Tongue (tissue), 2 donors: Measurements from ENCODE around the gene JAG1. TPM values are rescaled to one million over a fixed set of nuclear protein-coding genes. Genes with fewer than 3 reads are reported as not detected.

Experiments used
- DNase-seq: peaks from one replicate; pipeline ENCODE4 v3.0.0-alpha.2; 2015
- total RNA-seq: library from RNA; depleted of rRNA; stranded (reverse); fragments of >200 nt; gene quantifications from one replicate; pipeline ENCODE4 v1.2.3, GENCODE V29; 2014

Gene JAG1
- total RNA-seq, 1 donor from 2014 or later = 98.4 TPM

DNA sequence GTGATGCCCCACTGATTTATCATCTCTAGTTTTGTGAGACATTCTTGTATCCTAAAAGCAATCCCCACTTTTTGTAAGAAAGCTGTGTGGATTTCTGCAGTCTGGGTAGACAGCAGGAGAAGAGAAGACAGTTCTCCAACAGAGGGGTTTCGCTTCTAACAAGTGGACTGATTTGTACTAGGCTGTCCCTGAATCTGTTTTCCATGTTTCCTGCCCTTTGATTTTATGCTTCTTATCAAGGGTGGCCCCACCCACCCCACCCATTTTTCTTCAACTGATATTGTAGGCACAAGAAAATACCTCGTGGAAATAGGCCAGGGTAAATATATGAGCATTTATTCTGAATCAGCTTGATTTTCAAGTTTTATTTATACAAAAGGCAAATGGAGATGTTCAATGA, 25.7 kb upstream of the JAG1 start:
- DNase-seq = no peak

DNA sequence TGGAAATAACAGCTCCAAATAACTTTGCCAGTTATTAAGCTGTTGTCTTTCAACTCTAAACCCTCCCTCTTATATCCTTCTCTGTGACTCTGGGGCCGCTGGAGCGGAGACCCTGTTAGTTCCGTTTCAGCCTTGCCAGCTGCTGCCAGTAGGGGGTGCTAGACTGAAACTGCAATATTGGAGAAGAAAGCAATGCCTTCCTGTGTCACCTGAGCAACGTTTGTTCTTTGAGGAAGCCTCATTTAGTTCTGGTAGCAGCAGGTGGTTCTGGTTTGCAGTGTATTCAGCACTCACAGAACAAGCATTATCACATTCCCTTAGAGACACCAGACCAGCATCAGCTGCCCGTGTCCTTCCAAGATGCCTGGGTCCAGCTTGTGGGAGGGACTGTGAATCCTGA, 22.9 kb upstream of the JAG1 start:
- DNase-seq = no peak

DNA sequence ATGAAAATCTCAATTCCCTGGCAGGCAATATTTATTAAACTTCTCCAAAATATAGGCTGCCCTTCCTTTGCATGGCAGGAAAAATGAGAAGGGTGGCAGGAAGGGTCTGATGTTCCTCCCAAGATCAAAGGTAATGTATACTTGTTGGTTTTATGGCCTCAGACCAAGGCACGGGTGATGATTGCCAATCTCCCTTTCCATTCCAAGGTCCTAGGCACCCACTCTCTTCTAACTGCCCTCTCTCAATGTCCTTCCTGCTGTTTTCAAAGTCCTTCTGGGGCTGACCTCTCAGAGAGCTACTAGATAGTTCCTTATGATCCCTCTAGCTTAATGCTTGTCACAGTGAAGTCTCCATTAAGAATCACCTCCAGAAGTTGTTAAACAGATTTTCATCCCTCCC, 15.6 kb upstream of the JAG1 start:
- no peak for DNase-seq

DNA sequence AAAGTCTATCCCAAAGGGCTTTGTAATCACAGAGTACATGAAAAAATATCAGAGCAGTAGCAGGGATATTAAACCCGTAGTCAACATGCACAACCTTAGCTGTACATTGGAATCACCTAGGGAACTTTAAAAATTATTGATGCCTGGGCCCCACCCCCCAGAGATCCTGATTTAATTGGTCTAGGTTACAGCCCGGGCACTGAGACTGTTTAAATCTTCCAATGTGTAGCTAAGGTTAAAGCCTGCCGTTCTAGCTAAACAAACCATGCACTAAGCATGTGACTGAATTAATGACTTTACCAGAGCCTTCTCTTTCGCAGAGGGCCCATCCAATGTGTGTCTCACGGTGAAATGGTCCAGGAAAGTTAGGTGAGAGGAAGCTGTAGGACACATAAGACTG, 14.1 kb upstream of the JAG1 start:
- DNase-seq = no peak

DNA sequence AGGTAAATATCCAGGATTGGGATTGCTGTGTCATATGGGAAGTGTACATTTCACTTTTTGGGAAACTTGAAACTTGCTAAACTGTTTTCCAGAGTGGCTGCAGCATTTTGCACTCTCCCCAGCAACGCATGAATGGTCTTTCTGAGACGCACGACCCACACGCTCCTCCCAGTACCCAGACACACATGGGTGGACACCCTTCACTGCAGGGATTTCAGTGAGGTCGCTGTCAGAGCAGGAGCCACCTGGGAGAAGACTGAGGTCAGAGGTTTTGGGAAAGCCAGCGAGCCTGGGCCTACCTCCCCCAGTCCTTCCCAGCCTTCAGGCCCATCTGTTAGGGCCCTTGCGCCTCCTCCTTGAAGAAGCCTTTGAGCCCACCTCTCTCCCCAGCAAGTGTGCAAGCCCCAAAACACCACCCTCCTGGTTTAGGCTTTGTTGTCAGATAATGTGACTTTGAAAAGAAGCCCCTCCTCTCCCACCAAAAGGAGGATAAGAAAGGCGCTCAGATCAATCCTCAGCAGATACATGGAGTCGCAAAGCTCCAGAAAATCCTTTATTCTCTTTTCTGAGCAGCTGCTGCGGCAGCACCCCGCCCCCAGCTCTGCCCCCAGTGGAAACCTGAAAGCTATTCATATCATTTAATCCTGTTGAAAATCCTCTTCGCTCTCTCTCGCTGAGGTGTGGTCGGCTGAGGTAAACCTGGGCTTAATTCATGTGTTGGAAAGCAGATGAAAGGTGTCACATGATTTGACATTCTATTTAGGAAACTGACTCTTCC, 12.7 kb upstream of the JAG1 start:
- DNase-seq = no peak

DNA sequence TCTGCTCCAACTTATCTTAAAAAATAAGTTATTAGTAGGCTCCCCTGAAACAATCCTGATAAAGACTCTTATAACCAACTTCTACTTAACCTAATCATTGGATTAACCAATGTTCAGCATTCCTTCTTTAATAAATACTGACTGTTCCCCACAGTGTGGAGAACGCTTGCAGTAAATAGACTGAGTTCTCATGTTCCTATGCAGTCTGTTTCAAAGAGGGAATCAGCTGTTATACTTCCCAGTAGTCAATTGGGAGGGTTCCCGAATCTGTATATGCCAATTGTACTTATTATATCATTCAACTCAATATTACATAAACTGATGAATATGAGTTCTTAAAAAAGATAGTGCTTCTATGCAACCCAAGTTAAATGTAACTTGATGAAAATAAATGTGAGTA, 9.7 kb upstream of the JAG1 start:
- DNase-seq = no peak

DNA sequence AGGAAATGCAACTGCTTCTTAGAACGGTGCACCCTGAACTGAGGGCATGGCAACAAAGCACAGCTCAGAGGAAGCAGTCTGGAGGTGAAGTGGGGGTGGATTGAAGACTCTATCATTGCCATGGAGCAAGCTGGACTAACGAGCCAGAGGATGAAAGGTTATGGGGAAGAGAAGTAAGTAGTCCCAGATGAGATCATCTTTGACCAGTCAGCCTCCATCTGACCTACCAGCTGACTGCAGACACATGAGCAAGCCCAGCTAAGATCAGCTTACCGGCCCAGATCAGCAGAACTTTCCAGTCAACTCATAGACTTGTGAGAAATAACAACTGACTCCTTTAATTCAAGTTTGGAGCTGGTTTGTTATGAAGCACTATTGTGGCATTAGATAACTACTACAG, 9.1 kb upstream of the JAG1 start:
- no peak for DNase-seq

DNA sequence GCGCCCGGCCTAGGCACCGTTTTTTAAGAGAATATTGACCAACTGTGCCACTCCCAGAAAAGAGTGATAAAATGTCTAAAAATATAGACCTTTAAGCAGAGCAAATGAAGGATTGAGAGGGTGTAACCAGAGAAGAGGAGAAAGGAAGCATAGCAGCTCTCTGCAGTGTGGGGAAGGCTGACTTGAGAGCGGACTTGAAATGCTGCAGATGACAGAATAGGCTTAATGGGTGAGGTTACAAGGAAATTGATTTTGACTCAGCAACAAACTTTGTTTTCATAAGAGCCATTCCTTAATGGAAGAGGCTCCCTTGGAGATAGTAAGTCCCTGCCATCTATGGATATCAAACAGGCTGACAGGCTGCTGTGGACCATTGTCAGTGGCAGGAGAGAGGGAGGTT, 7.7 kb upstream of the JAG1 start:
- DNase-seq = no peak

DNA sequence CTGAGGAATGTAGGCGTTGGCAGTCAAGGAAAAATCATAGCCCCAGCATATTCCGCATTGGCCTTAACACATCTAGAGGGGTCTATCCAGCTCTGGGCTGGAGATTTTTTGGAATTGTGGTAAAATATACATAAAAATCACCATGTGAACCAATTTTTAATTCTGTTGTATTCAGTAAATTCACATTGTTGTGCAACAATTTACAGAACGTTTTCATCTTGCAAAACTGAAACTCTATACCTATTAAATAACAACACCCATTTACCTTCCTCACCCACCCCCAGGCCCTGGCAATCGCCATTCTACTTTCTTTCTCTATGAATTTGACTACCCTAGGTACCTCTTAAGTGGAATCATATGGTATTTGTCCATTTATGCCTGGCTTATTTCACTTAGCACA, 6.8 kb upstream of the JAG1 start:
- DNase-seq = no peak

DNA sequence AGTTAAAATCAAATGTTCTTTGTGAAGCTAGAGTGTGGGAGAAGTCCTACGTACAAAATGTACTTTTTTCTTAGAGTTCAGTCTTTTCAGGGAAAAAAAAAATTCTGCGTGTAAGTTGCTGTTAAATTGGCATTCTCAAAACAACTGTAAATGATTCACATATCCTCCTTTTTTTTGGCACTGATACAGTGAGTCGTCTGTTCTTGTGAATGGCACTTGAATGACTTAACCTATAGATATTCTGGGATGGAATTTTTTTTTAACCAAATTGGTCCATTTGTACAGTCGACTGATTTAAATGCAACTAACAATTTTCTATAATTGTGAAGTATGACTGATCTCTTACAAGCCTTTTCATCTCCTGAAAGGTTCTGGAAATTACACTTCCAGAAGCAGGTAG, 5.5 kb upstream of the JAG1 start:
- DNase-seq = no peak

DNA sequence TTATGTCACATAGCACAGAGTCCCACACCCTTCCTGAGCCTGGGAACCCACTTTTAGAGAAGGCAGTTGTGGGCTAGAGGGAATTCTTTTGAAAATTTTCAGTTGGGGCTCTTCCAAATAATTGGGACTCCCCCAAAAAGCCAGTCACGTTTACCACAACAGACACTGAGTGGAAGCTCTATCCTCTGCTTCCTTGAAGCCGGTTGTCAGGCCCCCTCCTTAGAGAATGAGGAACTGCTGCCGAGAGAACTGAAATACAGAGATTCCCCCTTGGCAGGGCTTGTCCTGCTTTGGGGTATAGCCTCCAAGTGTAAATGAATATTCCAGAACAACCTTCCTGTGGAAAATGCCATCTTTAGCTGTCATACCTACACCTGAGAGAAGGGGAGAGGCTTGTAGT, 2.7 kb upstream of the JAG1 start:
- DNase-seq = no peak

DNA sequence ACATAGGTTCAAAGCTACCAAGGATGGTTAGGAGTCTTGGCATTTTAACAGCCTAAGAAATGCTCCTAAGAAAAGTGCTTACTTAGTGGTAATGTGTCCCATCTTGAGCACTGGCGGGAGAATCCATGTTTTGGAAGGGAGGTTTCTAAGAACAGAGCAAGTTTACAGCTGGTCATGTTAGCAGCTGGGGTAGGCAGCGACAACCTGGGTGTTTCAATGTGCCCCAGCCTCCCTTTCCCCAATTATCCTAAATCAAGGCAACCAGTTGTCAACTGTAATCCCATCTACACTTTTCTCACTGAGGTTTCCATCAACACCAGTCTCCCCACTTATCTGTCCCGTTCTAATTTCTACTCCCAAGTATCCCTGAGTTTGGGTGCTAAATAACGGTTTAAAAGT, 1.6 kb upstream of the JAG1 start:
- no peak for DNase-seq

DNA sequence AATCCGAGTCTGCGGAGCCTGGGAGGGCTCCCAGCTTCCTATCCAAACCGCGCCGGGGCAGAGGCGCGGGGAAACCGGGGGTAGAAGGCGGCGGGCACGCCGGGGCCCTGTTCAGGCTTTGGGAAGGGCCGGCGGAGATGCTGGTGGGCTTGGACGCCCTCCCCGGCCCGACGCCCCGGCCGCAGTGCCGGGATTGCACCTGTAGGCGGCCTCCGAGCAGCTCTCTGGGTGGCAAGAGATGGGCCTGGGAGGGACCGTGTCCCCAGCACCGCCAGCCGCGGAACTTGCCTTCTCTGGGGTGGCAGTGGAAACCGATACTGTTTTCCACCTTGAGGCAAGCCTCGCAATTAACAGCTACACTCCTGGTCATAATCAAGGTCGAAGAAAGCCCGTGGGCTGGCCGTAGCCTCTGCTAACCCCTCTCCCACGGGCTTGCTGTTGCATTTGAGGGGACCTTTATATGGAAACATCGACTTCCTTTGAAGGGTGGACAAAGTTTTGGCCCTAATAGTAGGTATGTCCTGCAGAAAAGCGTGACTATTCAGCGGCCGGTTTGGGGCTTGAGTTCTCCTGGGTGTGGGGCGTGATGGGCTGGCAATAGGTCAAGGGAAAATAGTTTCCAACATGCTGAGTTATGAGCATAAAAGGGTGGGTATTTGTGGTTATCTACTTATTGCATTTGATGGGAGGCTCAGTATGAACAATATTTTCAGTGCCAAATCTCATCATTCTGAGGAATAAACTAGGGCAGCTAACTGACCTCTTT, 1.1 kb upstream of the JAG1 start:
- DNase-seq = peak; percentile 86

DNA sequence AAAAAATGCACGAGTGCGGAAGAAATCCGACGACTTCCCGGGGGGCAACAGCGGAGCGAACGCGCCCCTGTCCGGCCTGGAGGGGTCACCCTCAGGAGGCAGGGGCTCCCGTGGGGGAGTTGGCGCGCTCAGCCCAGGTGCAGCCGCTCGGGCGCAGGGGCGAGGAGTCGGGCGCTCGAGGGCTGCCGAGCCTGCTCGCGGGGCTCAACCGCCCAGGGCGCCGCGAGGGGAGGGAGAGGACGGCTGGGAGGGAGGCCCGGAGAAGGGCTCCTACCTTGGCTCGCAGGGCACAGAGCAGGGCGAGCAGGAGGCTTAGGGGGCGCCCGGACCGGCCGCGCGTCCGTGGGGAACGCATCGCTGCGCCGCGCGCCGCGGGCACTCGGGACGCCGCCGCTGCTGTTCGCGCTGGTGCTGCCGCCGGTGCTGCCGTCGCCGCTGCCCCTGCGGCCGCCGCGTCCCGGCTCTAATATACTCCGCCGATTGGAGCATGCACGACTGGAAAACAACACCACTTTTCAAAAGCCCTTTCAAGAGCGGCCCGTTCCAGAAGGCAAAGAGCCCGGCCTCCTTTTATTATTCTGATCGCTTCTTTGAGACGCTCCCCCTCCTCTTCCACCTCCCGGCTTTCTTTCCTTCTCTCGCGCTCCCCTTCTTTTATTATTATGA, 490 bp downstream of the JAG1 start:
- DNase-seq = no peak

DNA sequence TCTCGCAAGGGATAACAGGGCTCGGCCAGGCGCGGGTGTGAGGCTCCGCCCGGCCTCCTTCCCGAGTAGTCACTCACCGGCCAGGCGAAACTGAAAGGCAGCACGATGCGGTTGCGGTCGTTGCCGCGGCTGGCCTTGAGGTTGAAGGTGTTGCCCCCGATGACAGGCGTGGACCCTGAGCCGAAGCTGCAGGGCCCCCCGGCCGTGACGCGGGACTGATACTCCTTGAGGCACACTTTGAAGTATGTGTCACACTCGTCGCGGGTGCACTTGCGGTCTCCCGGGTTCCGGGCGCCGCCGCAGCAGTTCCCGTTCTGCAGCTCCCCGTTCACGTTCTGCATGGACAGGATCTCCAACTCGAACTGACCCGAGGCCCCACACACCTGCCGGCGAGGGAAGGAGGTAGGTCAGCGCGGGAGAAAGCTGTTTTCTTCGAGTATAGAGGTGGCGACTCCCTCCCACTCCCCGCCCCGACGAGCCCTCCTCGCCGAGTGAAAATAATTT, 1.1 kb downstream of the JAG1 start:
- DNase-seq = no peak

DNA sequence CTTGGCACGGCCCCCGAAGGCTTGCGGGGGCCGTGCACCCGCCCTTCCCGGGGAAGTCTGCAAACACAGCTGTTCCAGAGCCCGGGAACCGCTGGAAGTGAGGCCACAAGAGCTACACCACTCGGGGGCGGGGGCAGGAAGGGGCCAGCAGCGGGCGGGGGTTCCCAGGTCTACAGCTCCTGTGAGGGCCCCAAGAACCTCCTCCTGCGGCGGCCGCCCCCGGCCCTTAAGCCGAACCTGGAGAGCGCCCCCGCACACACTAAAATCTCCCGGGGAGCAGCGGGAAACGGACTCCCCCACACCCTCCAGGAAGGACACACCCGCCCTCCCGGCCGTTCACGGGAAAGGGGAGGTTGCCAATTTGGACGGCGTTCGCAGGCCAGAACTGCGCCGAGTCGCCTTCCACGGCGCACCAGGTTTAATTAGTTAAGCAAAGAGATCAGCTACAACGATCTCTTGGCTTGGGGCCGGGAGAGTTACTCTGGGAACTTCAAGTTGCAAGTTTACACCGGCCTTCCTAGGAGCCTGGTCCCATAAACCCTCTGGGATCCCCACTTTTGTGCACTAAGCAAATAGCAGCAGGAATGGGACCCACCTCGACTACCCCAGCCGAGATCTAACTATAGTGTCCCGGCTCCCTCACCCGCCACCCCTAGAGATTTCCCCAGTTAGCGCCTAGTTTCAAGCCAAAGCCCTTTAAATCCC, 1.7 kb downstream of the JAG1 start:
- DNase-seq = peak; percentile 93

DNA sequence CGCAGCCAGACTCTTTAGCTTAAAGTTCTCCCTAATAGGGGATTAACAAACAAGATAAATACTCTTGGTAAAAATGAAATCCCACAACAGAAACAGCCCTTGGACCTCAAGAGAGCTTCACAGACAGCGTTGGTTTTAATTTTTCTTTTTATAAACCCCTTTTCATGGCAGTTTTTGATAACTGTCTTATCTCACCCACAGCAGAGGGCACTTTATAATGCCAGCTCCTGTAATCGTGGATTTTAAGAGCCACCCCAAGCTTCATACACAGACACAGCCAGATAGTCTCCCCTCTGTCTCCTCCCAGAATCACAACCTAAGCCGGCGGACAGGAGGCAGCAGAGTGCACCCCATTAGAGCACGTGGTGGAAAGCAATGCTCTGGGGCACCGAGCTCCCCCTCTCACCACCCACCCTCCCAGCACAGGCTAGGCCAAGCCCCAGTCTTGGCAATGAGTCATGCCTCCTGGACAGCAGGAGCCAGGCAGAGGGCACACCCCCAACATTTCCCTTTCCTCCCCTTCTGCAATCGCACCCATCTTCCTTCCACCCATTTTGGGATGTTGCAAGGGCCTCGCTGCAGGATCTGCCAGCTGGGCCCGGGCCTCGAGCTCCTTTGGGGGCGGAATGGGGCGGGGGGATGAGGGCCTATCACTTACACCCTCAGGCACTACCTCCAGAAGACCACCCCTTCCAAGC, 2.4 kb downstream of the JAG1 start:
- peak; percentile 93 for DNase-seq

DNA sequence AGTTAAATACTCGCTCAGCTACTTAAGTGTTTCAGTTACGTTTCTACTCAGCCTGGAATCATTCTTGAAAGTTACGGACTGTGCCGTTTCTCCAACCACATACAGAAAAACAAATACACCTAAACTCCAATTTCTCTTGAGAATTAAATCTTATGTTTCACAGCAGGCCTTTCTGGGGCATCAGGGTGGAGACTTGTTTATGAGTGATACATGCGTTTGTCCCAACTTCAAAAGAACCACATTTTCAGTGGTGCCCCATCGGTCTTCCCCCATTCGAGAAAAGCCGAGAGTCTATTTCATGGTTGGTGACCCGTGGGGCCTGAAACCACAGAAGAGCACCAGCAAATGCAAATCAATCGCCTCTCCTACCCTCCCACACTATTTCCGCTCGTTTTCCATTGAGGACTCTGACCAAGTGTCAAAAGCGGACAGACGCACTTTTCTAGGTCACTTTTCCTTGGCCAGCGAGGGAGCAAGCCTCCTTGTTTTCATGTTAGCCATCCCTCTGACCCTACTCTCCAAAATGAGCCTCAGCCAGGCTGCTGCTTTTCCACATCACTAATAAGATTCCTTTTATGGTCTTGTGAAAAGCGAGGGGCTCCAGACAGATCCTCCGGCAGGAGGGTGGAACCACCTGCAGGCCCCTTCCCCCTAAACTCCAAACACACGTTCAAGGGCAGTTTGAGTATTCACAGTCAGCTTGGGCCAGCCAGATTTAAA, 3.1 kb downstream of the JAG1 start:
- DNase-seq = no peak

DNA sequence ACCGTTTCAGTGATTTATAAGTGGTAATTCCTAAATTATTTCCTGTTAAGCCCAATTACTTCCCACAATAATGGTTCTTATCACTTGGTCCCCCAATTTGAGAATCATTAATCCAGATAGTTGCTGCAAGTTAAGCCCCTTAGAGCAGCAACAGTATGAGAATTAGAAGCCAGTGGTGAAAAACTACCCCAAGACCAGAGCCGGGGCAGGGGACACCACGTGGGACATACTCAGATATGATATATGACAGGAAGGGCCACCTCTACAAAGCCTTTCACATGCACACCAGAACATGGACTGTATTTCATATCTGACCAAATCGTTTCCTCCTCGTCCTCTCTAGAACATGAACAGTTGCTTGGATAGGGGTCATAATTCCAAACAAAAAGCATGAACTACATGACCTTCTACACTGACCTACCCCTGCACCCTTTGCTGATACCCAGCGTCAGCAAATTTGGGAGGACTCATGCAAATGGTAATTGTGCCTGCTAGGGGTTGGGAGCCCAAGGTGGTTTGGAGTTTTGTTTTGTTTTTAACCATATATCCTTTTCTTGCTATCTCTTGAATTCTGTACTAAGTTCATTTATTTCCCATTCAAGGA, 3.9 kb downstream of the JAG1 start:
- DNase-seq = no peak

DNA sequence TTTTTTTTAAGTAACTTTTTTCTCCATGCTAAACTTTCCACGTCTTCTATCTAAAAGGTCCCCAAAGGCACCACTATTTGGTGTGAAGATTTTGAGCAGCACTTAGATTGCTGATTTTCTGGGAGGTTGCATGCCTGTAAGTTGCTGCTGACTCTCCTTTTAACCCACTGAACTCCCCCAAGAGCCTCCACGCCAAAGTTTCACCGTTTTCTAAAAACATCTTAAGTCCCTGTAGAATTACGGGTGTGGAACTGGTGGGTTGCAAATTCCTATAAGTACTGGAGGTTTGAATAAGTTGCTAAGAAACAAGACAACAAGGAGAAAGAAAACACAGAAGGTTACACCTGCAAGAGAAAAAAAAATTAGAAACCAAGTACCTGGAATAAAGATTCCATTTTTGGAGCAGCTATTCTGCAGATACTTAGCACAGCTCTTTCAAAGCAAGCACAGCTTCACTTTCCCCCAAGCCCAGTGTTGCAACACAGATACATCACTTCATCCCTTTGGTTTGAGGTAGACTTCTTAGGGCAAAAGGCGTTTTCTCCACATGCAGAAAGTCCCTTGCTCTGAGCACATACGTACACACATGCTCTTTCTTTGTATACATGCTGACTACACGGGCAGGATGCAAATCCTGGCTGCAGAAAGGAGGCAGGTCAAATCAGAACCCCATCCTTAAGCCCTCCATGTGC, 5.0 kb downstream of the JAG1 start:
- DNase-seq = no peak
